SK-N-SH (cell line): Measurements from ENCODE around the gene AXIN2.

ENCODE experiments used
- CTCF ChIP-seq: fragments of 200-600 bp; sonication (generic); IDR thresholded peaks from 2 replicates; pipeline ENCODE4 v1.6.1; 2017; ENCODE audit warnings: antibody characterized with exemption, mild to moderate bottlenecking, moderate library complexity
- EP300 ChIP-seq, 2 experiments: IDR thresholded peaks; 2 replicates each; pipeline versions ENCODE4 v1.4.0 to v1.6.1; 2012; ENCODE audit warnings: borderline replicate concordance in 1 of 2, low read depth in 1 of 2, low read length in 1 of 2
- EZH2phosphoT487 ChIP-seq: fragments of 200-600 bp; sonication (generic); IDR thresholded peaks from 2 replicates; pipeline ENCODE4 v1.6.1; 2017; ENCODE audit warnings: low read depth, mixed run types, mild to moderate bottlenecking, antibody characterized with exemption, moderate library complexity, borderline replicate concordance
- FOXJ3 ChIP-seq: sonication (generic); formaldehyde crosslinking; IDR thresholded peaks from 2 replicates; pipeline ENCODE4 v1.5.1; 2020; ENCODE audit warnings: mild to moderate bottlenecking, missing genetic modification reagents
- JUND ChIP-seq: IDR thresholded peaks from 2 replicates; pipeline ENCODE4 v1.4.0; 2012
- POLR2AphosphoS5 ChIP-seq: IDR thresholded peaks from 2 replicates; pipeline ENCODE4 v1.6.1; 2012; ENCODE audit warnings: low read depth, low read length
- RFX5 ChIP-seq: IDR thresholded peaks from 2 replicates; pipeline ENCODE4 v1.6.1; 2012; ENCODE audit warnings: mild to moderate bottlenecking, improper control_type of control experiment, low read length
- USF2 ChIP-seq: fragments of 150-350 bp; IDR thresholded peaks from 2 replicates; pipeline ENCODE4 v1.6.1; 2017; ENCODE audit warnings: antibody characterized with exemption, low read length, low read depth, borderline replicate concordance
- ZBTB33 ChIP-seq: IDR thresholded peaks from 2 replicates; pipeline ENCODE4 v1.4.0; 2012; ENCODE audit warnings: low read depth, borderline replicate concordance

- TF ChIP-seq CTCF (no peak), EP300 (IDR thresholded peaks at IDR 0.05; ENCODE audit: borderline replicate concordance in 1 of 2, low read depth in 1 of 2, low read length in 1 of 2) (no peak), EZH2phosphoT487 (no peak), USF2 (no peak), POLR2AphosphoS5 (no peak), FOXJ3 (no peak), JUND (no peak), RFX5 (no peak), ZBTB33 (no peak)
Measured at GRCh38 chr17:65514082-65514481, 47.4 kb downstream of the AXIN2 start.
